Hair follicular keratinocyte (primary cell): ENCODE measurements around the gene CEP85L. TPM values are rescaled to one million over a fixed set of nuclear protein-coding genes. Genes with fewer than 3 reads are reported as not detected.

Experiments used
- total RNA-seq: library from RNA; depleted of rRNA; stranded (reverse); fragments of >200 nt; gene quantifications from 2 replicates; pipeline ENCODE4 v1.2.3, GENCODE V29; 2015

Gene CEP85L
- 2.3 and 6.1 TPM in 2 replicates for total RNA-seq

DNA sequence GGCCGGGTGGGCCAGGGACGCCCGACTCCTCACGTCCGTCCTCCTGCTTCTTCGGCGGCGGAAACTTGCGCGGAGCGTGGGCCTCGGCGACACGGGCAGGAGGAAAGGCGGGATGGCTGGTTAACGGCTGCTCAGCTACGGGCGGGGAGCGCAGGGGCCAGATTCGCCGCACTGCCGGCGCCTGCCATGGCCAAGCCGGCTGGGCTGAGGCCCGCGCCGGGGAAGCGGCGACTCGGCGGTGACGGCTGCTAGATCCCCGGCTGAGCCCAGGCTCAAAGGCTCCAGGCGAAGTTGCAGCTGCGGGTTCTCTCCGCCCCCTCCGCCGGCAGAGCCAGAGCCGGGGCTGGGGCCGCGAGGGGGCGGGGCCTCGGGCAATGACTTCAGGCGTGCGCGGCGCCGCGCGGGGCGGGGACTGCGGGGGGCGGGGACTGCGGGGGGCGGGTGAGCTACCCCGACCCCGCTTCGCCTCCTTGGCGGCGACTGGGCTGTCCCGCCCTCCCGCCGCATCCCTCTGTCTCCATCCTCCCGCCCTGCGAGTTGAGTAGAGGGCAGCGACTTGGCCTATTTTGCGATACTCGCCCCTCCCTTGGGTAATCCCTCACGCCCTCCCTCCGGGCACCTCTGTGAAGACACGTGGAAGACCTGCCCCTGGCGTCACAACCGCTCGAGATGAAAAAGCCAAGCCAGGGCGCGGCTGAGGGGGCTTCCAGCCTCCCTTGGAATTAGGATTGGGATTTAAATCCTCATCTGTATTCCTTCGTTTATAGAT, at the start of gene CEP85L:
TSS of gene CEP85L (minus strand) at position 310 of the 769 bp plus-strand sequence. CDS start 322 bp downstream, outside the sequence.

DNA sequence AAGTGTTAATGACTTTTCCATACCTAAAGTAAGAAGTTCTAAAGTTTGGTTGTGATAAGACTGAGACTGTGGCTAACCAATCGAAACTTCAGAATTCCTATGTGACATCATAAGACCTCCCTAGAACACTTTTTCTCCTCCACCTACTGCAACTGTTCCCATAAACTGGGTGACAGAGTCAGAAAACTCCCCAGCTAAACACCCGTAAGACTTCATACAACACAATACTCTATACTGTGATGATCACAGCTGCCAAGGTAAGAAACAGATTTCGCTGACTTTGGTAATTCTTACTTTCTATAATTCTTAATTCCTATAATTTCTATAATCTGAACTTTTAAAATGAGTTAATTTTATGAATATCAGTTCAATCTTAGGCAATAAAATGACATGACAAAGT, 103.3 kb downstream of the CEP85L start, which contains the start of gene PLN:
TSS of gene PLN (plus strand) at position 161 of the 400 bp plus-strand sequence. CDS start 10,626 bp downstream, outside the sequence.

Other genes with a start within 250 kb of the CEP85L start
- not detected in 2 replicates for gene PLN, start 103.3 kb downstream of the CEP85L start, total RNA-seq
- gene ASF1A, start 242.6 kb upstream of the CEP85L start, total RNA-seq, result 10.9 and 16.3 TPM in 2 replicates